ENCODE measurements around the gene RPL27. TPM values are rescaled to one million over a fixed set of nuclear protein-coding genes. Genes with fewer than 3 reads are reported as not detected.
"Not testable (repeated sequence)": the region's sequence is repeated elsewhere in the genome, so short reads cannot be mapped to it uniquely, and the experiment has no call there.

RPL27 gene
- total and polyA plus RNA-seq, 7 donors = 1,576 to 4,569 (median 2,828) TPM

DNA sequence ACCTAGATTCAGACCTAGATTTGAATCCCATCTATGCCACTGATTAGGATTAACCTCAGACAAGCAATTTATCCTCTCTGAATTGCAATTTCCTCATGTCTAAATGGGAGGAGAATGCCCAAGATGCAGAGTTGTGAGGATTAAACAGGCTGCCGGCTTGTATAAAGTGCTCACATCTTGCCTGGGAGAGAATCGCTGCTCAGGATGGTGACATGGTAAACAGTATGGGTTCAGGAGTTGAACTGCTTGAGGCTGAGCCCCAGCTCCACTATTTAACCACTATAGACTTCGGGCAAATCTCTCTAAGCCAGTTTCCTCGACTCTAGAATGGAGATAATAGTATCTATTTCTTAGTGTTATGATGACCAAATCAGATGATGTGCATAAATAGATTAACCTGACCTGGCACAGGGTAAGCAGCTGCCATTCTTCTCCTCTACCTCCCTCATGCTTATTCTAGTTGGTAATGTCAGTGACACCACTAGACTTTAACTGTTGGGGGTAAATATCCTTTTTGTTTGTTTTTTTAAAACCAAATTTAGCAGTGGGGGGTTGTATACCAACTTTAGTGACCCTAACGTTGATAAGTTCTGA lies 732 bp upstream of the RPL27 start:
- H3K27ac ChIP-seq = peak overlapping the region; percentile 93 to 97 (median 94)
- peak overlapping the region in 3 of 4 donors; percentile 31 to 78 (median 36) for H3K4me3 ChIP-seq
- WGBS, 2 donors = 7 to 21% methylated on average over 5 of the region's 5 CpGs
- no peaks in the 10 kb centered on the region for H3K9me3 ChIP-seq
- peaks cover 5 to 52% (median 24%) of the 10 kb centered on the region in 4 donors for H3K36me3 ChIP-seq
- H3K27me3 ChIP-seq = no peaks in the 10 kb centered on the region
- TF ChIP-seq POLR2A (IDR thresholded peaks at IDR 0.05) = no peak
- TF ChIP-seq, protein P1, sequence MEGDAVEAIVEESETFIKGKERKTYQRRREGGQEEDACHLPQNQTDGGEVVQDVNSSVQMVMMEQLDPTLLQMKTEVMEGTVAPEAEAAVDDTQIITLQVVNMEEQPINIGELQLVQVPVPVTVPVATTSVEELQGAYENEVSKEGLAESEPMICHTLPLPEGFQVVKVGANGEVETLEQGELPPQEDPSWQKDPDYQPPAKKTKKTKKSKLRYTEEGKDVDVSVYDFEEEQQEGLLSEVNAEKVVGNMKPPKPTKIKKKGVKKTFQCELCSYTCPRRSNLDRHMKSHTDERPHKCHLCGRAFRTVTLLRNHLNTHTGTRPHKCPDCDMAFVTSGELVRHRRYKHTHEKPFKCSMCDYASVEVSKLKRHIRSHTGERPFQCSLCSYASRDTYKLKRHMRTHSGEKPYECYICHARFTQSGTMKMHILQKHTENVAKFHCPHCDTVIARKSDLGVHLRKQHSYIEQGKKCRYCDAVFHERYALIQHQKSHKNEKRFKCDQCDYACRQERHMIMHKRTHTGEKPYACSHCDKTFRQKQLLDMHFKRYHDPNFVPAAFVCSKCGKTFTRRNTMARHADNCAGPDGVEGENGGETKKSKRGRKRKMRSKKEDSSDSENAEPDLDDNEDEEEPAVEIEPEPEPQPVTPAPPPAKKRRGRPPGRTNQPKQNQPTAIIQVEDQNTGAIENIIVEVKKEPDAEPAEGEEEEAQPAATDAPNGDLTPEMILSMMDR (IDR thresholded peaks at IDR 0.05) = no peak
- no peak for TF ChIP-seq POLR2AphosphoS5 (IDR thresholded peaks at IDR 0.05)
- TF ChIP-seq EP300 (IDR thresholded peaks at IDR 0.05) = no peak
- intact Hi-C loops (cut with DNase I) = loop anchor here (5.0 kb wide), 1 partner anchor 155 kb away; the partner anchor contains the start of gene AOC2
- H3K4me1 ChIP-seq = peaks cover 0 to 22% (median 22%) of the 10 kb centered on the region in 4 donors
- no peak for DNase-seq

DNA sequence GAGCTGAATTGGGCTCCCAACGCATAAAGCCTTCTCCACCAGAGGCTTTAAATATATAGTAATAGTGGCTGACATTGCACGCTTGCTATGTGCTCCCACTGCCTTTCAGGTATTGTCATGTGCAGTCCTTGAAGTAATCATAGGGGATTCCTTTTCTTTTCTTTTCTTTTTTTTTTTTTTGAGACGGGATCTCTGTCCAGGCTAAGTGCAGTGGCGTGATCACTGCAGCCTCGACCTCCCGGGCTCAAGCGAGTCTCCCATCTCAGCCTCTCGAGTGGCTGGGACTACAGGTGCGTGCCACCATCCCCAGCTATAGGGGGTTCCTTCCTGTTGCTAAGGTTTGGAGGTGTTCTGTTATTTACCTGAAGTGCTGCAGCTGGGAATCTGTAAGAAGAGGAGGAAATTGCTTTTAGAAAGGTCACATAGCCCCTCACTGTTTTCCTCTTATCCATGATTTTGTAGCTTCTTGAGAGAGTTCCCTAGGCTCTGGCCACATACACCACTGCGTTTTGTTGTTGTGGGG lies 845 bp downstream of the RPL27 start:
- Histone ChIP-seq H3K27ac (peak overlapping the region; percentile 93 to 97 (median 94)), H3K4me1 (peaks cover 0 to 22% (median 22%) of the 10 kb centered on the region in 4 donors), H3K27me3 (no peaks in the 10 kb centered on the region), H3K9me3 (no peaks in the 10 kb centered on the region), H3K4me3 (peak overlapping the region; percentile 66 to 88 (median 79)), H3K36me3 (peaks cover 5 to 52% (median 34%) of the 10 kb centered on the region in 4 donors)
- TF ChIP-seq POLR2AphosphoS5 (IDR thresholded peaks at IDR 0.05) = no peak
- no peak for TF ChIP-seq EP300 (IDR thresholded peaks at IDR 0.05)
- DNase-seq = no peak
- 6 to 15% methylated on average over 10 of the region's 10 CpGs for WGBS, 2 donors
- intact Hi-C loops (cut with DNase I) = loop anchor here (2.0 to 5.0 kb wide), 3 partner anchors 18 to 172 kb away; partner anchors contain the start of genes AOC2, NBR1, PTGES3L and RUNDC1

DNA sequence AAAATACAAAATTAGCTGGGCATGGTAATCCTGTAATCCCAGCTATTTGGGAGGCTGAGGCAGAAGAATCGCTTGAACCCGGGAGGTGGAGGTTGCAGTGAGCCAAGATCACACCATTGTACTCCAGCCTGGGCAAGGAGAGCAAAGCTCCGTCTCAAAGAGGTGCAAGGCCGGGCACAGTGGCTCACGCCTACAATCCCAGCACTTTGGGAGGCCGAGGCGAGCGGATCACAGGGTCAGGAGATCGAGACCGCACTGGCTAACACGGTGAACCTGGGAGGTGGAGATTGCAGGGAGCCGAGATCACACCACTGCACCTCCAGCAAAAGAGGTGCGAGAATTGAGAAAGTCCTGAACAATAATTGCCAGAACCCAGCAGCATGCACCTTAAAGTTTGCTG lies 2.7 kb downstream of the RPL27 start:
- Histone ChIP-seq H3K4me1 (peaks cover 0 to 22% (median 22%) of the 10 kb centered on the region in 4 donors), H3K36me3 (peaks cover 5 to 57% (median 34%) of the 10 kb centered on the region in 4 donors)
- H3K9me3 ChIP-seq; intact Hi-C loops (cut with DNase I); H3K4me3 ChIP-seq; H3K27ac ChIP-seq; H3K27me3 ChIP-seq; DNase-seq: not testable (repeated sequence)
- 95 to 96% methylated on average over 13 of the region's 13 CpGs for WGBS, 2 donors

DNA sequence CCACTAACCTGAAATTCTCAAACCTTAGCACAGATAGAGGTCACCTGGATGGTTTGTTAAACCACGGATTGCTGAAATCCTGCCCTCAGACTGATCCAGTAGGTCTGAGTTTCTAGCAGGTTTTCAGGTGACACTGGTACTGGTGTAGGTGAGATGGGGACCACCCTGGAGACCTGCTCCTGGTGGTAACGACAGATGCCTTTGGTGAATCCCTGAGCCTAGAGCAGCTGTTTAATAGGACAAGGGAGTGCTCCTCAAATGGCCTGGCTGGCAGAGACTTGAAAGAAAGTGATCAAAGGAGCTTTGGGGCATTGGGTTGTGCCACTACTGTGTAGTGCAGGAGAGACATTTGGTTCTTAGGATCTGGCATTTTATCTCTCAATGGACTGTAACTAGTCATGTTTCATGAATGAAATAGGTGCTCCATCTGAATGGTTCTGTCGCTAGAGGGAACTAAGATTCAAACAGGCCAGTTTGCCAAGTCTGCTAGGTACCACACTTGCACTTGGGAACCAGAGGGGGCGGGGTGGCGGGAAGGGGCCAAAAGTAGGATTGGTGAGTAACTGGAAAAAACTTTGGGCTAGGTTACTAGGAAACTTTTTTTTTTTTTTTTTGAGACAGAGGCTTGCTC lies 5.4 kb downstream of the RPL27 start:
- peaks cover 5 to 57% (median 34%) of the 10 kb centered on the region in 4 donors for H3K36me3 ChIP-seq

DNA sequence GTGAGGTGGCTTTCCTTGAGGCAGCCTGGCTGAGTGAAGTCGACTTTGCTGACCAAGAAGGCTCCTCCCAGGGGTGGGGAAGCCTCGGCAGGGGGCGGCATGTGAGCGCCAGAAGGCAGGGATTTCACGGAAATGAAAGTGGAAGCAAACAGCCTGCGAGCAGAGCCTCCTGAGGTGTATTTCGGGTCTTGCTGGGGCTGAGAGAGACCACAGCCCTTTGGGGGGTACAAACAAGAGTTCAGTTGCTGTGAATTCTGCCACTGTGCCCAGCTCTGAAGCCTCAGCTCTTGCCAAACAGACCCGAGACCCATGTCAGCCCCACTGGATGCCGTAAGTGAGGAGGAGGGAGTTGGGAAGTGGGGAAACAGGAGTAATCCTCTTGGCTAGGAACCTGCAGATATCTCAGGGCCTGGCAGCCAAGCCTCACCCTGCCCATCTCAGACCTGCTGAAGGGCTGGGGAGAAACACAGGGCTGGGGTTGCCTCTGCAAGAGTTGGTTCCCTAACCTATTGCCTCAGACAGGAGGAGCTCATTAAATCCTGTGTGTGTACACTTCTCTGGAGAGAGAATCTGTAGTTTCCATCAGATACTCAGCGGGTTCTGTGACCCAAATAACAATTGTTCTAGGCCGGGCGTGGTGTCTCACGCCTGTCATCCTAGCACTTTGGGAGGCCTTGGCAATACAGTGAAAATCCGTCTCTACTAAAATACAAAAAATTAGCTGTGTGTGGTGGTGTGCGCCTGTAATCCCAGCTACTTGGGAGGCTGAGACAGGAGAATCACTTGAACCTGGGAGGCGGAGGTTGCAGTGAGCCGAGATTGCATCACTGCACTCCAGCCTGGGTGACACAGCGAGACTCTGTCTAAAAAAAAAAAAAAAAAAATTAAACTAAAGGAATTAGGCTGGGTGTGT lies 8.7 kb downstream of the RPL27 start, which contains the start of gene IFI35:
Gene IFI35 (plus strand): TSS at position 146 of the 913 bp plus-strand sequence. CDS start 164 bp downstream, at position 310.
- peaks cover 0 to 32% (median 24%) of the 10 kb centered on the region in 4 donors for H3K4me1 ChIP-seq
- intact Hi-C loops (cut with DNase I) = no loop called here

More for the DNA sequence above, 5.4 kb downstream of the RPL27 start:
- Histone ChIP-seq H3K9me3 (no peaks in the 10 kb centered on the region), H3K4me3 (no peak overlapping the region), H3K27me3 (no peaks in the 10 kb centered on the region), H3K4me1 (peaks cover 0 to 33% (median 33%) of the 10 kb centered on the region in 4 donors), H3K27ac (peak overlapping the region in 3 of 4 donors; percentile 5 to 34 (median 10))
- TF ChIP-seq EP300 (IDR thresholded peaks at IDR 0.05) (no peak), POLR2A (IDR thresholded peaks at IDR 0.05) (no peak), POLR2AphosphoS5 (IDR thresholded peaks at IDR 0.05) (no peak)
- TF ChIP-seq, protein P1 (IDR thresholded peaks at IDR 0.05) = no peak
- intact Hi-C loops (cut with DNase I) = no loop called here
- WGBS, 2 donors = 80 to 90% methylated on average over 5 of the region's 5 CpGs
- DNase-seq = no peak

More for the DNA sequence above, 8.7 kb downstream of the RPL27 start, which contains the start of gene IFI35:
- TF ChIP-seq POLR2AphosphoS5 (IDR thresholded peaks at IDR 0.05) = peak; percentile 41 to 83 (median 78)
- no peak for TF ChIP-seq EP300 (IDR thresholded peaks at IDR 0.05)
- TF ChIP-seq POLR2A (IDR thresholded peaks at IDR 0.05) = no peak
- TF ChIP-seq, protein P1 (IDR thresholded peaks at IDR 0.05) = peak in 1 of 4 experiments; percentile 28
- peak within 1 kb of the TSS; percentile 58 to 75 (median 72) for H3K4me3 ChIP-seq
- no peaks in the 10 kb centered on the region for H3K27me3 ChIP-seq
- DNase-seq = peak; percentile 94
- peaks cover 0 to 29% (median 16%) of the 10 kb centered on the region in 4 donors for H3K36me3 ChIP-seq
- H3K27ac ChIP-seq = peak within 1 kb of the TSS; percentile 89 to 92 (median 91)
- no peaks in the 10 kb centered on the region for H3K9me3 ChIP-seq
- WGBS, 2 donors = 13 to 25% methylated on average over 18 of the region's 18 CpGs

Data from sigmoid colon (tissue), 7 donors.